ENCODE measurements around the gene FLOT2. TPM values are rescaled to one million over a fixed set of nuclear protein-coding genes. Genes with fewer than 3 reads are reported as not detected.

The FLOT2 gene
- total RNA-seq, 2 experiments from 2014 or later: 79.7 to 85.1 TPM

DNA sequence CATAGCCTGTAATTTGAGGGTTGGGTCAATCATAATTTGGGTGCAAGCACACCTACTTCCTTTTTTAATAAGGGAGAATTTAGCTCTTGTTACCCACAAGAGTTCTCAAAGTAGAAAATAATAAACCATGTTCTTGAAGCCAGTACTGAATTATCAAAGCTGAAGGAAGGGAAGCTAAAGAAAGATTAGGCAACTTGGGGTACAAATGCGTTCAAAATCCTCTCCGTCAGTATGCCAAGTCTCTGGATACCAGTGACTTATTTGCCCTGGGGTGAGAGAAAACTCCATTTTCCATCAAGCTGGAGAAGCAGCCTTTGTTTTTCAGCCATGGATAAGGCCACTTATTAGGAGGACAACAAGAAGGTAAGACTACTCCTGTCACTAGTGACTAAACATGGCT is 28.8 kb upstream of the FLOT2 start:
- intact Hi-C loops (cut with DNase I, micrococcal nuclease): loop anchor here (1.0 to 5.0 kb wide), 2 partner anchors 23 to 199 kb away; partner anchors contain the start of genes NEK8 (in 1 of the 2) and TLCD1 (in 1 of the 2)
- DNase-seq (no peak), ATAC-seq (ENCODE audit: poor library complexity) (peak; percentile 21)
- Histone ChIP-seq H3K4me3 (ENCODE audit: low read length) (no peak overlapping the region), H3K27ac (ENCODE audit: low read depth in 1 of 2, low read length in 2 of 2) (peak overlapping the region; percentile 91 to 92), H3K27me3 (ENCODE audit: control insufficient read depth in 1 of 2, insufficient read depth in 2 of 2, low read length in 2 of 2) (no peaks in the 10 kb centered on the region), H3K4me1 (ENCODE audit: insufficient read depth, low read length) (peaks cover 52% of the 10 kb centered on the region), H3K36me3 (ENCODE audit: insufficient read depth, low read length) (peaks cover 49% of the 10 kb centered on the region), H3K9me3 (ENCODE audit: control insufficient read depth in 1 of 2, insufficient read depth in 1 of 2, low read length in 2 of 2) (no peaks in the 10 kb centered on the region)
- CTCF ChIA-PET: interaction anchor here (1.5 to 3.3 kb wide), 6 partner anchors 10 to 199 kb away, joined by 4 to 20 read pairs (median 12); partner anchors contain the start of gene DHRS13
- Mint-ChIP-seq H3K27me3 (no peaks in the 10 kb centered on the region), H3K27ac (peak overlapping the region; percentile 98), H3K4me3 (peak overlapping the region; percentile 43), H3K9me3 (no peaks in the 10 kb centered on the region), H3K36me3 (ENCODE audit: low read depth) (peaks cover 81% of the 10 kb centered on the region), H3K4me1 (ENCODE audit: low read depth) (peaks cover 65% of the 10 kb centered on the region)
- POLR2A ChIA-PET: interaction anchor here (0.6 to 8.4 kb wide), 11 partner anchors 9 to 607 kb away, joined by 3 to 150 read pairs (median 7); partner anchors contain the start of genes DHRS13, FLOT2, NEK8 and PHF12
- no peak for TF ChIP-seq CTCF (IDR thresholded peaks at IDR 0.05)

DNA sequence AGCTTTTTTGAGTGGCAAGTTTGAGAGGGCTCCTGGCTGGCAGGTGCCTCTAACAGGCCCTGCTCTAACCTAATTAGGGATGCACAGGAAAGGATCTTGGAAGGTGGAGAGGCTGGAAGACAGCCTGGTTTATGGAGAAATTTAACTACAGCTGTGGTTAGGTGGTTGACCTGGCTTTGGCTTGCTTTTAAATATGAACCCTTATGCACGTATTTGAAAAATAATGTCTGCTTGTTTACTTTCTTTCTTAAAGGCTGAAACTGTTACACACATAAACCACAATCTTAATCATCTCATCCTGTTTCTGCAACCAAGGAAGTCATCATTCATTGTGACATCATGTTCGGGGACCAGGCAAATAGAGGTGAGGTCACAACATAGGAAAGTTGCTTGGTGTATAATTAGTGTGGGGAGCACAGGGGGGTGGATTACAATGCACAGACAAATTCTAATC is 28.4 kb upstream of the FLOT2 start:
- no peaks in the 10 kb centered on the region for H3K27me3 ChIP-seq (ENCODE audit: control insufficient read depth in 1 of 2, insufficient read depth in 2 of 2, low read length in 2 of 2)
- peaks cover 52% of the 10 kb centered on the region for H3K4me1 ChIP-seq (ENCODE audit: insufficient read depth, low read length)
- peak overlapping the region; percentile 22 for H3K4me3 ChIP-seq (ENCODE audit: low read length)
- no peak for TF ChIP-seq CTCF (IDR thresholded peaks at IDR 0.05)
- peaks cover 84% of the 10 kb centered on the region for H3K36me3 Mint-ChIP-seq (ENCODE audit: low read depth)
- H3K4me3 Mint-ChIP-seq: peak overlapping the region; percentile 43
- peaks cover 66% of the 10 kb centered on the region for H3K4me1 Mint-ChIP-seq (ENCODE audit: low read depth)
- ATAC-seq (ENCODE audit: poor library complexity): peak; percentile 91
- intact Hi-C loops (cut with DNase I, micrococcal nuclease): loop anchor here (1.0 to 5.0 kb wide), 2 partner anchors 23 to 199 kb away; partner anchors contain the start of genes NEK8 (in 1 of the 2) and TLCD1 (in 1 of the 2)
- DNase-seq: peak in 12 of 14 experiments; percentile 20 to 95 (median 41)
- peak overlapping the region; percentile 91 to 92 for H3K27ac ChIP-seq (ENCODE audit: low read depth in 1 of 2, low read length in 2 of 2)
- ChIA-PET CTCF (interaction anchor here (1.5 to 3.3 kb wide), 6 partner anchors 10 to 199 kb away, joined by 4 to 20 read pairs (median 12); partner anchors contain the start of gene DHRS13), POLR2A (interaction anchor here (0.6 to 8.4 kb wide), 12 partner anchors 9 to 608 kb away, joined by 3 to 150 read pairs (median 6); partner anchors contain the start of genes DHRS13, FLOT2, NEK8 and PHF12)
- H3K36me3 ChIP-seq (ENCODE audit: insufficient read depth, low read length): peaks cover 53% of the 10 kb centered on the region
- no peaks in the 10 kb centered on the region for H3K9me3 ChIP-seq (ENCODE audit: control insufficient read depth in 1 of 2, insufficient read depth in 1 of 2, low read length in 2 of 2)
- H3K27ac Mint-ChIP-seq: peak overlapping the region; percentile 98
- H3K9me3 Mint-ChIP-seq: no peaks in the 10 kb centered on the region
- no peaks in the 10 kb centered on the region for H3K27me3 Mint-ChIP-seq

GRCh38 chr17:28920201-28920600 is 22.7 kb upstream of the FLOT2 start:
- Mint-ChIP-seq H3K9me3 (no peaks in the 10 kb centered on the region), H3K36me3 (ENCODE audit: low read depth) (peaks cover 93% of the 10 kb centered on the region), H3K4me1 (ENCODE audit: low read depth) (peaks cover 31% of the 10 kb centered on the region), H3K27me3 (no peaks in the 10 kb centered on the region), H3K4me3 (no peak overlapping the region), H3K27ac (peak overlapping the region; percentile 27)
- no peak for DNase-seq
- TF ChIP-seq CTCF (IDR thresholded peaks at IDR 0.05): no peak
- no peaks in the 10 kb centered on the region for H3K27me3 ChIP-seq (ENCODE audit: control insufficient read depth in 1 of 2, insufficient read depth in 2 of 2, low read length in 2 of 2)
- peaks cover 16% of the 10 kb centered on the region for H3K4me1 ChIP-seq (ENCODE audit: insufficient read depth, low read length)
- no peaks in the 10 kb centered on the region for H3K9me3 ChIP-seq (ENCODE audit: control insufficient read depth in 1 of 2, insufficient read depth in 1 of 2, low read length in 2 of 2)
- ATAC-seq (ENCODE audit: poor library complexity): no peak
- ChIA-PET POLR2A (no interaction called here), CTCF (interaction anchor here (1.0 to 1.3 kb wide), 2 partner anchors 10 to 28 kb away, joined by 3 read pairs; no protein-coding TSS in a partner anchor)
- H3K27ac ChIP-seq (ENCODE audit: low read depth in 1 of 2, low read length in 2 of 2): no peak overlapping the region
- no peak overlapping the region for H3K4me3 ChIP-seq (ENCODE audit: low read length)
- peaks cover 88% of the 10 kb centered on the region for H3K36me3 ChIP-seq (ENCODE audit: insufficient read depth, low read length)
- intact Hi-C loops (cut with DNase I, micrococcal nuclease): loop anchor here in 1 of 2 experiments (1.0 kb wide), 1 partner anchor 14 kb away; no protein-coding TSS in a partner anchor

All from CD4-positive, alpha-beta T cell (primary cell).